ENCODE results near the gene NOX4. TPM values are rescaled to one million over a fixed set of nuclear protein-coding genes. Genes with fewer than 3 reads are reported as not detected.

The NOX4 gene
- 67.3 and 67.6 TPM in 2 replicates for total RNA-seq

DNA sequence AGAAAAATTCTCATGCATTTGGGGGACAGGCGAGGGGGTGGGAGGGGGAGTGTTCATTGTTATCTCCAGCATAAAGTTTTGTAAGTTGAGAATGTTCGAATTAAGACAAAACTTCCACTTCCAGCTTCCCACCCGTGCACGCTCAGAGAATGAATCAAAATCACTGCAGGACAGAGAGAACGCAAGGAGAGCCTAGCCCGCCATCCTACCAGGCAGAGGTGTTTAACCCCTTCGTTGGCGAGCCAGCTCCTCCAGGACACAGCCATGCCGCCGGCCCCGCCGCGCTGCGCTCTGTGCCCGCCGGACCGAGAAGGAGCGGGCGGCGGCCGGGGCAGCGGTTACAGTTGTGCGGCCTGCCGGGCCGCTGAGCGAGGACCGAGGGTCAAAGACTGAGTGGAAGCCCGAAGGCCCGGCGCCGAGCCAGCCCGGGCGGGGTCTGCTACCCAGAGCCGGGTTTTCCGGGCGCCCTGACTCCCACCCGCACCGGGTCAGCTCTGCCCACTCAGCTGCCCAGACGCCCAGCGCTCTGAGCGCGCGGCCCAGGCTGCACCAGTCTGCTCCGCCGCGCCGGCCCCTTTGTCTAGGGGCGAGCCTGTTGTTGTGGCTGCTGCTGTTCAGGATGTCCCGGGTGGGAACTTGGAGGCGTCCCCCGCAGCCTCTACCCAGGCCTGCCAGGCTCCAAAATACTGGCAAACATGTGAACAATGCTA lies at the start of gene NOX4:
TSS of gene NOX4 (minus strand) at position 395 of the 710 bp plus-strand sequence. CDS start at position 266, 129 bp downstream.

Other genes with a start within 250 kb of the NOX4 start
- not detected in 2 replicates for gene TRIM77, start 218.9 kb upstream of the NOX4 start, total RNA-seq

Measured in vein endothelial cell (primary cell).